H9 (cell line): ENCODE results near the gene SUFU. TPM values are rescaled to one million over a fixed set of nuclear protein-coding genes. Genes with fewer than 3 reads are reported as not detected.

Source experiments
- DNase-seq: peaks from one replicate; pipeline ENCODE4 v3.0.0-alpha.2; 2017
- H2AFZ ChIP-seq: one replicate; pipeline ENCODE4 v1.6.1; 2013; ENCODE audit warnings: mild to moderate bottlenecking, low read length, control low read depth, moderate library complexity
- H2AK5ac ChIP-seq: 2 replicates; pipeline ENCODE4 v1.6.1; 2013; ENCODE audit warnings: low read length, control low read depth, mixed read lengths; ENCODE audit not compliant: insufficient read length
- H2BK120ac ChIP-seq: one replicate; pipeline ENCODE4 v1.6.1; 2013; ENCODE audit warnings: low read depth, mild to moderate bottlenecking, low read length, control low read depth, inconsistent platforms; ENCODE audit not compliant: poor library complexity, severe bottlenecking
- H2BK12ac ChIP-seq: 2 replicates; pipeline ENCODE4 v1.6.1; 2013; ENCODE audit warnings: low read length, control low read depth, mixed read lengths, low read depth; ENCODE audit not compliant: insufficient read length
- H2BK15ac ChIP-seq: 2 replicates; pipeline ENCODE4 v1.6.1; 2013; ENCODE audit warnings: low read depth, low read length, control low read depth
- H2BK20ac ChIP-seq: one replicate; pipeline ENCODE4 v1.6.1; 2013; ENCODE audit warnings: low read depth, mild to moderate bottlenecking, low read length, control low read depth, inconsistent platforms; ENCODE audit not compliant: poor library complexity, severe bottlenecking
- H2BK5ac ChIP-seq: 2 replicates; pipeline ENCODE4 v1.6.1; 2013; ENCODE audit warnings: low read length, control low read depth, mixed read lengths; ENCODE audit not compliant: insufficient read length
- H3K14ac ChIP-seq: 2 replicates; pipeline ENCODE4 v1.6.1; 2013; ENCODE audit warnings: low read length, control low read depth; ENCODE audit not compliant: insufficient read depth
- H3K18ac ChIP-seq: 2 replicates; pipeline ENCODE4 v1.6.1; 2013; ENCODE audit warnings: low read depth, mild to moderate bottlenecking, mixed read lengths, low read length, control low read depth; ENCODE audit not compliant: insufficient read length
- H3K23ac ChIP-seq: 2 replicates; pipeline ENCODE4 v1.6.1; 2013; ENCODE audit warnings: low read length, control low read depth, mixed read lengths, low read depth; ENCODE audit not compliant: insufficient read length
- H3K23me2 ChIP-seq: 2 replicates; pipeline ENCODE4 v1.6.1; 2013; ENCODE audit warnings: low read depth, mild to moderate bottlenecking, mixed read lengths, low read length, control low read depth; ENCODE audit not compliant: insufficient read length, poor library complexity, severe bottlenecking
- H3K27ac ChIP-seq: 2 replicates; pipeline ENCODE4 v1.5.1; 2013; ENCODE audit warnings: low read length, control low read depth, mixed read lengths, low read depth; ENCODE audit not compliant: insufficient read length
- H3K27me3 ChIP-seq: 2 replicates; pipeline ENCODE4 v1.6.1; 2013; ENCODE audit warnings: low read length, control low read depth, inconsistent platforms; ENCODE audit not compliant: insufficient read depth
- H3K4ac ChIP-seq: 2 replicates; pipeline ENCODE4 v1.6.1; 2013; ENCODE audit warnings: low read depth, mild to moderate bottlenecking, control low read depth, inconsistent platforms, low read length, moderate library complexity
- H3K4me1 ChIP-seq: 2 replicates; pipeline ENCODE4 v1.6.1; 2013; ENCODE audit warnings: low read length, control low read depth, inconsistent platforms; ENCODE audit not compliant: insufficient read depth
- H3K4me2 ChIP-seq: 2 replicates; pipeline ENCODE4 v1.6.1; 2013; ENCODE audit warnings: low read length, control low read depth, mixed read lengths; ENCODE audit not compliant: insufficient read length, insufficient read depth
- H3K56ac ChIP-seq: 2 replicates; pipeline ENCODE4 v1.6.1; 2013; ENCODE audit warnings: low read depth, mild to moderate bottlenecking, mixed read lengths, low read length, control low read depth; ENCODE audit not compliant: insufficient read length
- H3K79me1 ChIP-seq: 2 replicates; pipeline ENCODE4 v1.6.1; 2013; ENCODE audit warnings: low read depth, mild to moderate bottlenecking, moderate library complexity, low read length, control low read depth, inconsistent platforms; ENCODE audit not compliant: insufficient read depth, poor library complexity, severe bottlenecking
- H3K79me2 ChIP-seq: 2 replicates; pipeline ENCODE4 v1.6.1; 2013; ENCODE audit warnings: low read length, control low read depth, inconsistent platforms; ENCODE audit not compliant: insufficient read depth
- H3K9ac ChIP-seq: 2 replicates; pipeline ENCODE4 v1.6.1; 2013; ENCODE audit warnings: low read length, control low read depth, mixed read lengths; ENCODE audit not compliant: insufficient read length; ENCODE audit errors: extremely low read depth
- H3K9me3 ChIP-seq: one replicate; pipeline ENCODE4 v1.6.1; 2013; ENCODE audit warnings: low read depth, low read length, inconsistent platforms; ENCODE audit not compliant: control insufficient read depth
- H3T11ph ChIP-seq: one replicate; pipeline ENCODE4 v1.6.1; 2013; ENCODE audit warnings: mild to moderate bottlenecking, low read length, control low read depth, inconsistent platforms
- H4K20me1 ChIP-seq: one replicate; pipeline ENCODE4 v1.6.1; 2013; ENCODE audit not compliant: control insufficient read depth, insufficient read length, insufficient read depth
- H4K5ac ChIP-seq: 2 replicates; pipeline ENCODE4 v1.6.1; 2013; ENCODE audit warnings: low read depth, mild to moderate bottlenecking, mixed read lengths, low read length, control low read depth; ENCODE audit not compliant: insufficient read length
- H4K8ac ChIP-seq: replicated peaks from 2 replicates; pipeline ENCODE4 v1.6.1; 2013; ENCODE audit warnings: low read length, control low read depth, mixed read lengths, low read depth; ENCODE audit not compliant: insufficient read length
- H4K91ac ChIP-seq: 2 replicates; pipeline ENCODE4 v1.6.1; 2013; ENCODE audit warnings: low read depth, mild to moderate bottlenecking, moderate library complexity, mixed read lengths, low read length, control low read depth; ENCODE audit not compliant: insufficient read length
- H3K27ac Mint-ChIP-seq, 3 experiments: 2 replicates in 2 of 3; 3 replicates in 1 of 3; pipeline ENCODE4 v1.8.0; 2020 to 2021; ENCODE audit warnings: mixed read lengths in 3 of 3, mild to moderate bottlenecking in 1 of 3, moderate library complexity in 1 of 3
- H3K27me3 Mint-ChIP-seq: 2 replicates; pipeline ENCODE4 v1.8.0; 2021; ENCODE audit warnings: low read depth, mild to moderate bottlenecking, moderate library complexity, mixed read lengths
- H3K36me3 Mint-ChIP-seq, 3 experiments: 2 replicates in 2 of 3; 3 replicates in 1 of 3; pipeline ENCODE4 v1.8.0; 2020 to 2021; ENCODE audit warnings: low read depth in 3 of 3, mixed read lengths in 3 of 3; ENCODE audit not compliant: insufficient read depth in 1 of 3
- H3K4me1 Mint-ChIP-seq, 2 experiments: 2 replicates each; pipeline ENCODE4 v1.8.0; 2020; ENCODE audit warnings: mixed read lengths in 2 of 2
- H3K4me3 Mint-ChIP-seq, 2 experiments: 2 replicates in 1 of 2; 3 replicates in 1 of 2; pipeline ENCODE4 v1.8.0; 2020 to 2021; ENCODE audit warnings: mild to moderate bottlenecking in 2 of 2, mixed read lengths in 2 of 2, moderate library complexity in 1 of 2
- H3K9me3 Mint-ChIP-seq, 2 experiments: 2 replicates in 1 of 2; 3 replicates in 1 of 2; pipeline ENCODE4 v1.8.0; 2020; ENCODE audit warnings: mild to moderate bottlenecking in 2 of 2, mixed read lengths in 2 of 2, moderate library complexity in 1 of 2
- WGBS: extraction: QIAGEN DNeasy Blood & Tissue Kit; methylation state at CpG from one replicate; pipeline ENCODE4 v1.1.7; 2013; ENCODE audit warnings: missing lambda C conversion rate, low lambda C conversion rate, mixed read lengths; ENCODE audit not compliant: insufficient read length; ENCODE audit errors: extremely low coverage; 5-methylcytosine and 5-hydroxymethylcytosine counted together
- total RNA-seq: library from RNA; stranded (reverse); gene quantifications from 2 replicates; pipeline ENCODE4 v1.2.1, GENCODE V29; 2021
- TF ChIP-seq, protein P1 (sequence below): fragments of 200-600 bp; sonication (generic); conservative IDR thresholded peaks from 3 replicates; pipeline ENCODE4 v1.8.0; 2021; ENCODE audit warnings: antibody characterized with exemption, mild to moderate bottlenecking

The SUFU gene
- total RNA-seq, 1 experiment from 2014 or later, result 9.5 TPM

DNA sequence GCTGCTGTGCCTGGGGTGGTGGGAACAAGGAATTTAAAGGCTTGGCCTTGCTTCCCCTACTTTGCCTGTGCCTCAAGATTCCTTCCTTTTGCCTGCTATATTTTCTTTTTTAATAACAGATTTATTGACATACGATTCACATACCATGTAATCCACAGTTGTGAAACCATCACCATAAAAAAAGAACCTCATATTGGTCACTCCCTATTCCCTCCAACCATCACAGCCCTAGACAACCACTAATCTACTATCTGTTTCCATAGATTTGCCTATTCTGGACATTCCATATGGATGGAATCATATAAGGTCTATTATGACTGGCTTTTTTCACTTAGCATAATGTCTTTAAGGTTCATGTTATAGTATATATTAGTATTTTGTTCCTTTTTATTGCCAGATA is 81.3 kb downstream of the SUFU start:
- H3K9me3 ChIP-seq, result no peaks in the 10 kb centered on the region
- H4K20me1 ChIP-seq, result peaks cover 2% of the 10 kb centered on the region
- H3K27me3 ChIP-seq, result no peaks in the 10 kb centered on the region
- H4K91ac ChIP-seq, result no peak overlapping the region
- no peak overlapping the region for H3T11ph ChIP-seq
- H3K14ac ChIP-seq, result no peak overlapping the region
- no peak overlapping the region for H3K4ac ChIP-seq
- DNase-seq, result no peak
- H2BK20ac ChIP-seq, result no peak overlapping the region
- H3K4me2 ChIP-seq, result no peak overlapping the region
- no peak overlapping the region for H3K56ac ChIP-seq
- TF ChIP-seq, protein P1, sequence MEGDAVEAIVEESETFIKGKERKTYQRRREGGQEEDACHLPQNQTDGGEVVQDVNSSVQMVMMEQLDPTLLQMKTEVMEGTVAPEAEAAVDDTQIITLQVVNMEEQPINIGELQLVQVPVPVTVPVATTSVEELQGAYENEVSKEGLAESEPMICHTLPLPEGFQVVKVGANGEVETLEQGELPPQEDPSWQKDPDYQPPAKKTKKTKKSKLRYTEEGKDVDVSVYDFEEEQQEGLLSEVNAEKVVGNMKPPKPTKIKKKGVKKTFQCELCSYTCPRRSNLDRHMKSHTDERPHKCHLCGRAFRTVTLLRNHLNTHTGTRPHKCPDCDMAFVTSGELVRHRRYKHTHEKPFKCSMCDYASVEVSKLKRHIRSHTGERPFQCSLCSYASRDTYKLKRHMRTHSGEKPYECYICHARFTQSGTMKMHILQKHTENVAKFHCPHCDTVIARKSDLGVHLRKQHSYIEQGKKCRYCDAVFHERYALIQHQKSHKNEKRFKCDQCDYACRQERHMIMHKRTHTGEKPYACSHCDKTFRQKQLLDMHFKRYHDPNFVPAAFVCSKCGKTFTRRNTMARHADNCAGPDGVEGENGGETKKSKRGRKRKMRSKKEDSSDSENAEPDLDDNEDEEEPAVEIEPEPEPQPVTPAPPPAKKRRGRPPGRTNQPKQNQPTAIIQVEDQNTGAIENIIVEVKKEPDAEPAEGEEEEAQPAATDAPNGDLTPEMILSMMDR, result no peak
- H3K27me3 Mint-ChIP-seq, result peaks cover 21% of the 10 kb centered on the region
- H3K27ac ChIP-seq, result no peak overlapping the region
- H3K79me1 ChIP-seq, result no peaks in the 10 kb centered on the region
- H3K9me3 Mint-ChIP-seq, result peaks cover 0 to 3% of the 10 kb centered on the region in 2 experiments; a peak in 1 of 5 replicates
- H3K27ac Mint-ChIP-seq, result no peak overlapping the region
- H2BK120ac ChIP-seq, result no peak overlapping the region
- no peak overlapping the region for H2BK12ac ChIP-seq
- WGBS, result no CpG with 5 or more reads among the region's 1 CpG
- H3K23ac ChIP-seq, result no peak overlapping the region
- no peak overlapping the region for H2AK5ac ChIP-seq
- no peak overlapping the region for H3K18ac ChIP-seq
- no peaks in the 10 kb centered on the region for H3K23me2 ChIP-seq
- H4K8ac ChIP-seq, result no peak overlapping the region
- H2BK5ac ChIP-seq, result no peak overlapping the region
- no peak overlapping the region for H3K4me3 Mint-ChIP-seq
- H3K4me1 ChIP-seq, result no peaks in the 10 kb centered on the region
- H3K9ac ChIP-seq, result no peak overlapping the region
- H3K4me1 Mint-ChIP-seq, result peaks cover 15 to 32% of the 10 kb centered on the region in 2 experiments
- H2AFZ ChIP-seq, result no peak overlapping the region
- no peaks in the 10 kb centered on the region for H3K36me3 Mint-ChIP-seq
- H2BK15ac ChIP-seq, result no peak overlapping the region
- H3K79me2 ChIP-seq, result no peaks in the 10 kb centered on the region
- no peak overlapping the region for H4K5ac ChIP-seq
